Mucosa of descending colon (tissue), 3 donors: ENCODE data around the gene TLNRD1. TPM values are rescaled to one million over a fixed set of nuclear protein-coding genes. Genes with fewer than 3 reads are reported as not detected.
A peak's percentile ranks its signal among the peaks of the same experiment; 100 is the strongest.

Experiments used
- ATAC-seq: fragments of 200-7000 bp; cut with Tn5 transposase; one replicate; pipeline ENCODE4 v1.9.1; 2020; ENCODE audit warnings: mild to moderate bottlenecking, moderate library complexity
- DNase-seq, 3 donors: peaks; one replicate each; pipeline ENCODE4 v3.0.0-alpha.2; 2020
- H3K36me3 ChIP-seq: fragments of 200-600 bp; one replicate; pipeline ENCODE4 v1.8.0; 2021; ENCODE audit warnings: low read depth, mild to moderate bottlenecking
- H3K4me1 ChIP-seq: fragments of 200-600 bp; one replicate; pipeline ENCODE4 v1.8.0; 2021; ENCODE audit warnings: low read depth, mild to moderate bottlenecking
- H3K4me3 ChIP-seq: fragments of 200-600 bp; one replicate; pipeline ENCODE4 v1.8.0; 2021; ENCODE audit warnings: mild to moderate bottlenecking
- H3K9me3 ChIP-seq: fragments of 200-600 bp; one replicate; pipeline ENCODE4 v1.8.0; 2021; ENCODE audit warnings: mild to moderate bottlenecking
- CTCF ChIP-seq: fragments of 200-600 bp; IDR thresholded peaks from one replicate; pipeline ENCODE4 v1.8.0; 2022; ENCODE audit warnings: antibody characterized with exemption, mild to moderate bottlenecking
- intact Hi-C, 2 donors: fragments of 100-400 bp; cut with DNase I in 1 of 2; cut with micrococcal nuclease in 1 of 2; formaldehyde crosslinking; loops; one replicate each; pipeline versions ENCODE4 v1.11.0 to v1.11.1; 2022; cut with DNase I, micrococcal nuclease
- total RNA-seq, 3 donors: library from RNA; stranded (reverse); fragmentation: NEBNext Ultra II Directional in 2 of 3; extraction: Animal tissue kit (Norgen Biotek cat#: 25700) in 2 of 3; gene quantifications; one replicate each; pipeline versions ENCODE4 v1.2.1 to v1.2.4, GENCODE V29; 2021 to 2023
- donor health status: DM: no; HTN: no; CAD: no; lungs with moderate emphysema.
- donor health status: DM: no; HTN: no; CAD: no.
- donor health status: DM: no; HTN: yes; CAD: no.

Gene TLNRD1
- total RNA-seq, 3 donors from 2014 or later: 18.5 to 20.7 (median 18.6) TPM

- DNase-seq (no peak), ATAC-seq (no peak)
- Histone ChIP-seq H3K4me3 (no peak overlapping the region), H3K9me3 (no peaks in the 10 kb centered on the region), H3K36me3 (peaks cover 3% of the 10 kb centered on the region), H3K4me1 (peaks cover 7% of the 10 kb centered on the region)
- no peak for TF ChIP-seq CTCF
- intact Hi-C loops: loop anchor here in 1 of 2 donors (10.0 kb wide), 2 partner anchors 195 to 515 kb away; no protein-coding TSS in a partner anchor
These were observed 21.1 kb upstream of the TLNRD1 start for GRCh38 chr15:80979538-80980200.

DNA sequence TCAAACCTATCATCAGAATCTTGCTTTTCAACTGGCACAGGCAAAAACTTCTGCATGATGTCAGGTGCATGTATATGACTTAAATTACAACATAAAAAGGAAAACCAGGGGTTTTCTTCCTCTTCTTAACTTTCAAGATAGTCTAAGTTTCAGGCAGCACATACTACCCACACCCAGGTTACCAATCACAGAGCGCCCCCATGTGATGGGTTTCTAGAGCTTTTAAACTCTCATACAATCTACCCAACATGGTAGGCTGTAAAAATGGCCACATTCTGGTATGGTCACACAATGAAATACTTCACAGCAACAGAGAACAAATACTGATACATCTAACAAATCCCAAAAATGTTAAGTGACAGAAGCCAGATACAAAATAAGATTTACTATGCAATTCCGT, 18.5 kb upstream of the TLNRD1 start:
- Histone ChIP-seq H3K9me3 (no peaks in the 10 kb centered on the region), H3K4me3 (no peak overlapping the region), H3K4me1 (peaks cover 6% of the 10 kb centered on the region), H3K36me3 (peaks cover 3% of the 10 kb centered on the region)
- DNase-seq (no peak), ATAC-seq (no peak)
- intact Hi-C loops: no loop called here
- no peak for TF ChIP-seq CTCF

GRCh38 chr15:80982839-80983238, 17.9 kb upstream of the TLNRD1 start:
- Histone ChIP-seq H3K4me3 (no peak overlapping the region), H3K36me3 (peaks cover 3% of the 10 kb centered on the region), H3K9me3 (no peaks in the 10 kb centered on the region), H3K4me1 (no peaks in the 10 kb centered on the region)
- ATAC-seq: no peak
- no peak for DNase-seq
- no peak for TF ChIP-seq CTCF
- intact Hi-C loops: no loop called here

DNA sequence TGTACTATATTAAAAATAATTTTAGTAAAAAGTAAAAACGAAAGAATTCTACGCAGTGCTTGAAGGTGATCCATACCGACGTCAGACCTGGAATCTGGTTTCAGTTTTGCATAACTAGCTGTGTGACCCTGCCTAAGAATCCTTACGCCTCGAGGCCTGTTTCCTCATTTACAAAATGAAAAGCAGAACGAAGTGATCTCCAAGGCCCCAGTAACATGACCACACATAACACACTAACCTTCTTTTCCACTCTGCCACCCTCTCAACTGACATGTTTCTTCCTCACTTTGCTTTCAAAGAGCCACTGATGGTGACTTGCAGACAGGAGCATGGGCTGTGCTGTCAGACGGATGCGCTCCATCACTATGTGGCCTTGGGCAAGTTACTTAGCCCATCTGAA, 15.9 kb upstream of the TLNRD1 start:
- ATAC-seq (no peak), DNase-seq (peak in 1 of 3 donors; percentile 26)
- no peak overlapping the region for H3K4me3 ChIP-seq
- H3K4me1 ChIP-seq: peaks cover 6% of the 10 kb centered on the region
- H3K36me3 ChIP-seq: no peaks in the 10 kb centered on the region
- no peak for TF ChIP-seq CTCF
- intact Hi-C loops: no loop called here
- H3K9me3 ChIP-seq: no peaks in the 10 kb centered on the region

DNA sequence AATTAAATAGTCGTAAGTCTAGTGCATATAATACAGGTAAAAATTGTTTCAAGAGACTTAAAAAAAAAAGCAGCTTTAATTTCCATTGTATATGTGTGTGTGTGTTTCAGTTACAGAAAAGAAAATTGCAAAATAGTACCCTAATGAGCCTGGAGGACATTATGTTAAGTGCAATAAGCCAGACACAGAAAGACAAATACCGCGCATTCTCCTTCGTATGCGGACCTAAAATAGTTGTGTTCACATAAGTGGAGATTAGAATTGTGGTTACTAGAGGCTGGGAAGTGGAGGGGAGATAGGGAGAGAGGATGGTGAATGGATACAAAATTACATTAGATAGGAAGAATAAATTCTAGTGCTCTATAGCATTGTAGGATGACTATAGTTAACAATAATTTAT, 14.7 kb upstream of the TLNRD1 start:
- H3K4me1 ChIP-seq: peaks cover 6% of the 10 kb centered on the region
- no peak for TF ChIP-seq CTCF
- intact Hi-C loops: no loop called here
- H3K9me3 ChIP-seq: no peaks in the 10 kb centered on the region
- no peak for DNase-seq
- H3K36me3 ChIP-seq: no peaks in the 10 kb centered on the region
- no peak overlapping the region for H3K4me3 ChIP-seq
- no peak for ATAC-seq

DNA sequence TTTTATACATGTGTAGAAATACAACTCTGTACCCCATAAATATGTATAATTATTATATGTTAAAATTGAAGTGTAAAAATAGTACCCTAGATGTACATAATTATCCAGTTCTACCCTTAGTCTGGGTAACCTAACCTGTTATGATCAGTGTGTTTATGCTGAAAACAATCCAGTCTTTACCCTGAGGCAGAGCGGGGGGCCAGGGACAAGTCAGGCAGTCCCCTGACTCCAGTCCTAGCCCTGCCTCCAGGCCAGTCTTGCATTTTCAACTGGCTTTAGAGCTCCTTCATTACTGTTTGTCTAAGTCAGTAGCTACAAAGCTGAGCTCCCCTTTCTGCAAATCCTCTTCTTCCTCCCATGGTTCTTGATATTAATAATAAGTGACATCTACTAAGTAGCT, 14.2 kb upstream of the TLNRD1 start:
- no peak for TF ChIP-seq CTCF
- Histone ChIP-seq H3K9me3 (no peaks in the 10 kb centered on the region), H3K4me1 (peaks cover 6% of the 10 kb centered on the region), H3K36me3 (no peaks in the 10 kb centered on the region), H3K4me3 (no peak overlapping the region)
- DNase-seq: no peak
- intact Hi-C loops: no loop called here
- no peak for ATAC-seq
